Activated CD8-positive, alpha-beta memory T cell treated with anti-CD3 and anti-CD28 coated beads for 48 hours (primary cell): Measurements from ENCODE around the gene DCLRE1B.

Experiments used
- DNase-seq, 3 experiments: peaks; one replicate each; pipeline ENCODE4 v3.0.0-alpha.2; 2020; ENCODE audit warnings: low read depth in 2 of 3, low spot score in 2 of 3

The DCLRE1B gene

DNA sequence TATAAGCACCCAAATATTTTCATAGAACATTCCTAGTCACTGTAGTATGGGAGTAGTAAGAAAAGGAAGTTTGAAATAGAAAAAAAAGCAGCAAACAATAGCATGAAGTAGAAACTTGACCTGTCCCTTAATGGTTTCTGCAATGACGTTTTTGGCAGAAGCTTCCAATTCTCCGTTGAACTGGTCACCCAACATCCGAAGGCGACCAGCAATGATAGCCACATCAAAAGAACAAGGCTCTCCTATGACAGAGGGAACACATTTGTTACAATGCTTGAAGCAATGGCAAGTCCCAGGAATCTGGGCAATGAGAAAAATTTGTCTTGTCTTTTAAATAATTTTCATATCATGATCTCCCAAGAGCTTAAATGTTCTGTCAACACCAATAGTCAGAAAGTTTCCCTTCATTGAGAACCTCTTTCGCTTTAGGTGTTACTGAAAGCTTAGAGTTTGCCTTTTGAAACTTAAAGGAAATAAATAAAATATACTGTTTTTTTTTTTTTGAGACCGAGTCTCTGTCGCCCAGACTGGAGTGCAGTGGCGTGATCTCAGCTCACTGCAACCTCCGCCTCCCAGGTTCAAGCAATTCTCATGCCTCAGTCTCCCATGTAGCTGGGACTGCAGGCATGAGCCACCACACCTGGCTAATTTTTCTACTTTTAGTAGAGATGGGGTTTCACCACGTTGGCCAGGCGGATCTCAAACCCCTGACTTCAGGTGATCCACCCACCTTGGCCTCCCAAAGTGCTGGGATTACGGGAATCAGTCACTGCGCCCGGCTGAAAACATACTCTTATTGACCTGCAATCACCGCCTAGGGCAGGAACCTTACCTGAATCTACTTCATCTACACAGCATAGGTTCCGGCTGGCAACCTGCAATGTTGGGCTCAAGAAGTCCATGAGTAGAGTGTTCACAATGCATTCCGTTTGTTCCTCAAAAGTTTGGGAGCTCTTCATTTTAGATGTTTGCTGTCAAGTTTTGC, 18.4 kb upstream of the DCLRE1B start:
- no peak for DNase-seq

- DNase-seq = no peak
These were observed 17.5 kb upstream of the DCLRE1B start, which contains the start of gene BCL2L15 for GRCh38 chr1:113887402-113888175. BCL2L15 (minus strand) TSS chr1:113887581; CDS start chr1:113887375, 206 bp downstream.

GRCh38 chr1:113890816-113891215, 14.3 kb upstream of the DCLRE1B start:
- DNase-seq = no peak

DNA sequence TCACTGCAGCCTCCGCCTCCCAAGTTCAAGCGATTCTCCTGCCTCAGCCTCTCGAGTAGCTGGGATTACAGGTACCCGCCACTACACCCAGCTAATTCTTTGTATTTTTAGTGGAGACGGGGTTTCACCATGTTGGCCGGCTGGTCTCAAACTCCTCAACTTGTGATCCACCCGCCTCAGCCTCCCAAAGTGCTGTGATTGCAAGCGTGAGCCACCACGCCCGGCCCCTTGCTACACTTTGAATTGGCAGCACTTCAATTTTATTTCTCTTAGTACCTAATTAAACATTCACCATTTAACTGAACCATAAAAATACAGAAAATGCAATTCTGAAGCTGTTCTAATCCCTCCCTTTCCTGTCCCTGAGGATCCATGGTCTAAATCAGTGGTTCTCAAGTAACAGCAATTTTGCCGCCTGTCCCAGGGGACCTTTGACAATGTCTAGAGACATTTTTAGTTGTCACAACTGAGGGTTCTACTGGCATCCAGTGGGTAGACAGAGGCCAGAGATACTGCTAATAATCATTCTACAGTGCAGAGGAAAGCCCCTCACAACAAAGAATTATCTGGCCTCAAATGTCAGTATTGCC, 13.4 kb upstream of the DCLRE1B start:
- no peak for DNase-seq

GRCh38 chr1:113893267-113893666, 11.9 kb upstream of the DCLRE1B start:
- DNase-seq = no peak

DNA sequence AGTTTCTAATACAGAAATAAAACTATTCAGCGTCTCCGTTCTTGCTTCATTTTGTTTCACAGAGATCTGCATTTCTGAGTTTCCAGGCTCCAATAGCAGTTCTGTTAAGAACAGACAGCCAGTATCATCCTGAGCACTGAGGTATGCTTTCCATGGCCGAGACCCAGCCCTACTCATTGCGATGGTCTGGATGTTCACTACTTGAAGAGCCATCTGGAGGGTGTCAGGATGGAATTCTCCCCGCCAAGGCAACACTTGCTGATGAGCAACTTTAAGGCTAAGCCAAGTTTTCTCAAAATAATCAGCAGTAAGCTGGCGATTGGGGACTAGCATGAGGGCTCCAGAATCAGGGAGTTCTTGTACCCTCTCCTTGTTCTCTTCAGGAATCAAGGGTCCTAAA, 10.0 kb upstream of the DCLRE1B start:
- DNase-seq = no peak

DNA sequence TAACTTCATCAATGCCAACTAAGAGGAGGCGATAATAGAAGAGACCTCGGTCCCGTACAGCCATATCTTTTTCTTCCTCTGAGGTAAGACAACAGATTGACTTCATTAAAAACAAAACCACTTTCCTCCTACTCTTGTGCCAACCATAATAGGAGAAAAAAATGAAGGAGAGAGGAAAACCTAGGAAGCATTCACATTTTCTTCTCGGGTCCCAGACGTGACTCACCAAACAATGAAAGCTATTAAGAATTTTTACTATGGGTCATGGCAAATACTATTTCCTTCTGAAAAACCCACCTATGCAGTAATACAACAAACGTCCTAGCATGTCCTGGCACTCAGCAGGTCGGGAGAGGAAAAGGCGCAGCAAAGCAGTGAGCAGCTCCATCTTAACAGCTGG, 9.2 kb upstream of the DCLRE1B start:
- DNase-seq = no peak

DNA sequence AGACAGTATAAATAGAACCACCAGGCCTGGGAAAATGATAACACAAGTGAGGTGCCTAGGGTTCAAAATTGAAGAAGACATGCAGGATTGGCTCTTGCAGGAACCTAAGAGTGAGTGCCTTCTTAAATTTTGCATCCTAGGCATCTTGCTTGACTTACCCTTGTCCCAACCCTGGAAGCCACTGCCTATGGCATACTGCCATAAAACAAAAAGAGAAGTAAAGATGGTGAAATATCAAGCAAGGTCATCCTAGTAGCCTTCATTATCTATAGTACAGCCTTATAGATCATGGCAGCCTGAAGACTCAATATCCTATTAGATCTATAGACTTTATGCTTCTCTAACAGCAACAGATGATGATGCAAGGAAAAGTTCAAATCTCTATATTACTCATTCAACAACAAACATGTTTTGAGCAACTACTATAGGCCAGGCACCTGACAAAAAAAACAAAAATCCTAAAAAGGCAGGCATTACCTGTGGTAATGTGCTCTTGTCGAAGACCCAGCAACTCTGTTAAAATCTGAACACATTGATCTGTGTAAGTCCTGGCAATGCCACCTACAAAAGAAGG, 6.8 kb upstream of the DCLRE1B start:
- no peak for DNase-seq

DNA sequence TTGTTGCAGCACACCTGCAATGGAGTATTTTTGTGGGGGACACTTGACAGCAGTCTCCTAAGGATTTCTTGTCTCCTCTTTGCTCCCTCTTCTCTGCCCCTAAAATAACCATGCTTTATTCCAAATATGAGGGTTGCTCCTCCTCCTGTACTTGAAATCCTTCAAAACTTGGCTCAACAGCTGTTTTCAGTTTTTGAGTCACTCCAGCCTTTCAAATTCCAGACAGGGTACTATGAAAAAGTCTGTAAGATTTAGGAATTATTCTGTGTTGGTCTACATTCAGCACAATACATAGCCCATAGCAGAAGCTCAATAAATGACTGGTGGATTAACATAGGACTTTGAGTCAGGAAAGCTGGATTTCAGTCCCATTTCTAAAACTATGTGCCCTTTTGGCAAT, 6.0 kb upstream of the DCLRE1B start:
- no peak for DNase-seq

DNA sequence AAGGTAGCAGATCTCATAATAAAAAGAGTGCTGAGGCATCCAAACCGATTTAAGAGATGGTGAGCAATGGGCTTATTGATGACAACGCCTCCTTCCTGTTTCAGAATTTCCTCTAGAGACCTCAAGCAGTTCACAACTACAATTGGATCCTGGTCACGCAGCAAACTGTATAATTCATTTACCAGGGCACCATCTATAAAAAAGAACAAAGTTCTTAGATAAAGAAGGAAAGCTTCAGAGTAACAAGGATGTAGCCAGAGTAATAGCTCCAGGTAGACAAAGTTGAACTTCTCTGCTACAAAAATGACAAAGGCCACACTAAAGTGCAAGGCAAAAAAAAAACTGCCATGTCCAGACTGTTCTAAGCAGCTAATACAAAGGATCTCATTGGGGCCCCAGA, 3.9 kb upstream of the DCLRE1B start:
- no peak for DNase-seq

DNA sequence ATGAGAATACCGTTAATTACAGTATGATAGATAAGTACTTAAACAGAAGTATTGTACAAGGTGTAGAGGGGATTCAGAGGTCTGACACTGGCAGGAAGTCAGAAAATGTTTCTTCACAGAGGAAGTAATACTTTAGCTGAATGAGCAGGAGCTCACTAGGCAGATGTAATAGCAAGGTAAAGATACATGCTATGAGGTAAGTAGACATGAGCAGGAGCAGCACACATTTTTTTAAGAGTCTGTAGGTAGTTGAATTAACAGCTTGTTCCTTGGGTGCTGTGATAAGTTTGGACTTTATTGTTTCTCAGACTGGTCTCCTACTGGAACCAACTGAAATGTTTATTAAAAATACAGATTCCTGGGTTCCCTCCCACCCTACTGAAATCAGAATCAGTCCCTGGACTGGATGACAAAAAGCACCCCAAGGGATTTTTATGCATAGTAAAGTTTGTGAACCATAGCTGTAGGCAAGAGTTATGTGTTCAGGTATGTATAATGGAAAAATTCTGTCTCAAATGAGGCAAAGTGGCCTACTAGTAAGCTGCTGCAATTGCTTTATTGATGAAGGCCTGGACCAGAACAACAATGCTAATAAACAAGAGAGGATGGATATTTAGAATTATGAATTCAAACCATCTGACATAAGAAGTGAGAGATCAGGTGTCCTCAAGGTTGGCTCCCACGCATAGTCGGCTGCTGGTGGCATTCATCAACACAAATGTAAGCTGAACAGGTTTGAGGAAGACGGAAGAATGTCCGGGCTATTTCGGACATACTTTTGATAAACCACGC, 1.4 kb upstream of the DCLRE1B start:
- peak in 1 of 3 experiments; percentile 9 for DNase-seq

- peak in 1 of 3 experiments; percentile 6 for DNase-seq
These were observed 843 bp upstream of the DCLRE1B start for GRCh38 chr1:113904293-113904673.

- peak in 1 of 3 experiments; percentile 6 for DNase-seq
These were observed 322 bp downstream of the DCLRE1B start for GRCh38 chr1:113905435-113905861.

DNA sequence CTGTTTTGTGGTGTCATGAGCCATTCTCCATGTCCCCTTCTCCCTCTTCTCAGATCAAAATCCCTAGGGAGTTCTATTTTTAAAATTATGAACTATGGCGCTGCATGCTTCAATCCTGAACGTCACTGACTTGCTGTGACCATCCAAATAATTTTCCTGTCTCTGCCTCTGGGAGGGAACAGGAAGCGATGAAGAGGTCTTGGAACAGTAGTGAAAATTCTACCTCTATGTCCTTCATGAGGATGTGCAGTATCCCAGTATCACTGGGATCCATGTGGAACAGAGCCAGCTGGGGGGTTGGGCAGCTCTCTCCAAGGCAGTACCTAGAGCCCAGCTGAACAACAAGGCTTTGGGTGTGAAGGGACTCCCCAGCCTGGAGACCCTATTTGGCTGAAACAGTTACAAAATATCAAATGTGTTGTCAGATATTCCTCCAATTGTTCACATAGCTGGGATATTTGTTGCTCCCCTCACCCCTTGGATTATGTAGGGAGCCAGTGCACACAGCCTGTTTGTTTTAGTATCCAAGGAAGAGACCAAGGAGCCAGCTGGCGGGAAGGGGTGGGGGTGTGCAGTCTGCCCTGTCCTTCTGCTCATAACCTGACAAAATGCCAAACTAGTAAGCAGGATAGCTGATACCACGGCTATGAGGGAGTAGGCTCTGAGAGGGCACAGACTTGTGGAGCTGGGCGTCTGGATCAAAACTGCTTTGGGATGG, 7.6 kb downstream of the DCLRE1B start:
- no peak for DNase-seq

GRCh38 chr1:113913312-113913668, 8.2 kb downstream of the DCLRE1B start:
- DNase-seq = no peak

- no peak for DNase-seq
These were observed 8.9 kb downstream of the DCLRE1B start for GRCh38 chr1:113913887-113914664.

- no peak for DNase-seq
These were observed 11.8 kb downstream of the DCLRE1B start for GRCh38 chr1:113916974-113917373.

GRCh38 chr1:113917400-113918082, 12.4 kb downstream of the DCLRE1B start:
- no peak for DNase-seq
